ENCODE results near the gene CA12. TPM values are rescaled to one million over a fixed set of nuclear protein-coding genes. Genes with fewer than 3 reads are reported as not detected.

The CA12 gene
- total and polyA plus RNA-seq, 9 of the 15 experiments (the other 6 are each of a cell fraction or from before 2014, with no cell fraction given): 0.01 to 0.78 (median 0.15) TPM; not detected in 1

DNA sequence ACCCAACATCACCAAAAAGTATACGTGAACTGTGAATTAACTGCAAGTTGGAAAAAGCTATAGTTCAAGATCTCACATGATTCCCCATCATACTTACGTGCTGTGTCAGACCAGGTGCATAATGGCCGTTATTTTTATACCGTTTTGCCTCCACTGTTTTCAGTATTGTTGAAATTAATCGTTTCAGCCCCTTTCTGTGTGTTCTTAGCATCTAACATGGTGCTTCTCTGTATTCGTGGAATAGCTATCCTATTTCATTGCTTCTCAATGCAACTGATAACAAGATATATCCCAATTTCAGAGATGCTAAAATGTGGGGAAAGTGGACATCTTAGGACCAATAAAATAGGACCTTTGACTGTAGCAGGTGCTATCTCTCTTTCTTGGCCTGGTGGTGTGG lies 13.7 kb downstream of the CA12 start (continued):
- TF ChIP-seq HEY1 (CRISPR knock-in tag; IDR thresholded peaks at IDR 0.05; ENCODE audit: borderline replicate concordance): no peak

DNA sequence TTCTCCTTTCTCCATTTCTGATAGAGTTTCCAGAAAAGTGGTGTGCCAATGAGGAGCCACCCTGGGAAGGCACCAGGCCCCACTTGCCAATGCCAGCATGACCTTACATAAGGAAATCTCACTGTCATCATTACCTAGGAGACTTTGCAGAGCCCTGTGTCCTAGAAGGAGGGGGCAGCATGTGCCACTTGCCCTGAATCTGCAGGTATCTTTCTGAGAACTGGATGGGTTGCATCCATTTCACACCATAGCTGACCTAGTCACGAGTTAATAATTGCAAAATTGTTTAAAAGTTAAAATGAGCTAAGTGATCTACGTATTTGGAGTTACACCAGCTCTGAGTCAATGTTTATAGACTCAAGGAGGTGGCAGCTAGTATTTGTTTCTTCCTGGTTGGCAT lies 14.3 kb downstream of the CA12 start:
- no peaks in the 10 kb centered on the region for H3K9me1 ChIP-seq (ENCODE audit: control insufficient read depth, insufficient read depth, low read length)
- no peaks in the 10 kb centered on the region for H3K9me3 ChIP-seq (replicated peaks; ENCODE audit: control insufficient read depth, insufficient read depth, low read depth, low read length)
- H3K36me3 ChIP-seq (ENCODE audit: control insufficient read depth, insufficient read depth, low read length): no peaks in the 10 kb centered on the region
- TF ChIP-seq, protein P1, sequence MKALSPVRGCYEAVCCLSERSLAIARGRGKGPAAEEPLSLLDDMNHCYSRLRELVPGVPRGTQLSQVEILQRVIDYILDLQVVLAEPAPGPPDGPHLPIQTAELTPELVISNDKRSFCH (CRISPR knock-in tag; IDR thresholded peaks at IDR 0.05): no peak
- TF ChIP-seq, protein P1 (tag; IDR thresholded peaks at IDR 0.05): no peak
- TF ChIP-seq, protein P2, sequence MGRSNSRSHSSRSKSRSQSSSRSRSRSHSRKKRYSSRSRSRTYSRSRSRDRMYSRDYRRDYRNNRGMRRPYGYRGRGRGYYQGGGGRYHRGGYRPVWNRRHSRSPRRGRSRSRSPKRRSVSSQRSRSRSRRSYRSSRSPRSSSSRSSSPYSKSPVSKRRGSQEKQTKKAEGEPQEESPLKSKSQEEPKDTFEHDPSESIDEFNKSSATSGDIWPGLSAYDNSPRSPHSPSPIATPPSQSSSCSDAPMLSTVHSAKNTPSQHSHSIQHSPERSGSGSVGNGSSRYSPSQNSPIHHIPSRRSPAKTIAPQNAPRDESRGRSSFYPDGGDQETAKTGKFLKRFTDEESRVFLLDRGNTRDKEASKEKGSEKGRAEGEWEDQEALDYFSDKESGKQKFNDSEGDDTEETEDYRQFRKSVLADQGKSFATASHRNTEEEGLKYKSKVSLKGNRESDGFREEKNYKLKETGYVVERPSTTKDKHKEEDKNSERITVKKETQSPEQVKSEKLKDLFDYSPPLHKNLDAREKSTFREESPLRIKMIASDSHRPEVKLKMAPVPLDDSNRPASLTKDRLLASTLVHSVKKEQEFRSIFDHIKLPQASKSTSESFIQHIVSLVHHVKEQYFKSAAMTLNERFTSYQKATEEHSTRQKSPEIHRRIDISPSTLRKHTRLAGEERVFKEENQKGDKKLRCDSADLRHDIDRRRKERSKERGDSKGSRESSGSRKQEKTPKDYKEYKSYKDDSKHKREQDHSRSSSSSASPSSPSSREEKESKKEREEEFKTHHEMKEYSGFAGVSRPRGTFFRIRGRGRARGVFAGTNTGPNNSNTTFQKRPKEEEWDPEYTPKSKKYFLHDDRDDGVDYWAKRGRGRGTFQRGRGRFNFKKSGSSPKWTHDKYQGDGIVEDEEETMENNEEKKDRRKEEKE (IDR thresholded peaks at IDR 0.05; ENCODE audit: borderline replicate concordance in 1 of 2, control insufficient read depth in 1 of 2, low read depth in 2 of 2, low read length in 1 of 2): no peak
- TF ChIP-seq HNRNPUL1 (IDR thresholded peaks at IDR 0.05; ENCODE audit: low read length) (no peak), ZNF253 (CRISPR knock-in tag; conservative IDR thresholded peaks at IDR 0.05) (no peak), ZKSCAN3 (CRISPR knock-in tag; IDR thresholded peaks at IDR 0.05) (no peak), FOXP1 (CRISPR knock-in tag; IDR thresholded peaks at IDR 0.05) (no peak), YBX1 (IDR thresholded peaks at IDR 0.05) (no peak), NFE2L1 (tag; IDR thresholded peaks at IDR 0.05; ENCODE audit: borderline replicate concordance, low read depth) (no peak), ZNF174 (CRISPR knock-in tag; IDR thresholded peaks at IDR 0.05) (no peak)
- TF ChIP-seq, protein P3, sequence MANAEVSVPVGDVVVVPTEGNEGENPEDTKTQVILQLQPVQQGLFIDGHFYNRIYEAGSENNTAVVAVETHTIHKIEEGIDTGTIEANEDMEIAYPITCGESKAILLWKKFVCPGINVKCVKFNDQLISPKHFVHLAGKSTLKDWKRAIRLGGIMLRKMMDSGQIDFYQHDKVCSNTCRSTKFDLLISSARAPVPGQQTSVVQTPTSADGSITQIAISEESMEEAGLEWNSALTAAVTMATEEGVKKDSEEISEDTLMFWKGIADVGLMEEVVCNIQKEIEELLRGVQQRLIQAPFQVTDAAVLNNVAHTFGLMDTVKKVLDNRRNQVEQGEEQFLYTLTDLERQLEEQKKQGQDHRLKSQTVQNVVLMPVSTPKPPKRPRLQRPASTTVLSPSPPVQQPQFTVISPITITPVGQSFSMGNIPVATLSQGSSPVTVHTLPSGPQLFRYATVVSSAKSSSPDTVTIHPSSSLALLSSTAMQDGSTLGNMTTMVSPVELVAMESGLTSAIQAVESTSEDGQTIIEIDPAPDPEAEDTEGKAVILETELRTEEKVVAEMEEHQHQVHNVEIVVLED (CRISPR knock-in tag; IDR thresholded peaks at IDR 0.05): no peak
- TF ChIP-seq, protein P4, sequence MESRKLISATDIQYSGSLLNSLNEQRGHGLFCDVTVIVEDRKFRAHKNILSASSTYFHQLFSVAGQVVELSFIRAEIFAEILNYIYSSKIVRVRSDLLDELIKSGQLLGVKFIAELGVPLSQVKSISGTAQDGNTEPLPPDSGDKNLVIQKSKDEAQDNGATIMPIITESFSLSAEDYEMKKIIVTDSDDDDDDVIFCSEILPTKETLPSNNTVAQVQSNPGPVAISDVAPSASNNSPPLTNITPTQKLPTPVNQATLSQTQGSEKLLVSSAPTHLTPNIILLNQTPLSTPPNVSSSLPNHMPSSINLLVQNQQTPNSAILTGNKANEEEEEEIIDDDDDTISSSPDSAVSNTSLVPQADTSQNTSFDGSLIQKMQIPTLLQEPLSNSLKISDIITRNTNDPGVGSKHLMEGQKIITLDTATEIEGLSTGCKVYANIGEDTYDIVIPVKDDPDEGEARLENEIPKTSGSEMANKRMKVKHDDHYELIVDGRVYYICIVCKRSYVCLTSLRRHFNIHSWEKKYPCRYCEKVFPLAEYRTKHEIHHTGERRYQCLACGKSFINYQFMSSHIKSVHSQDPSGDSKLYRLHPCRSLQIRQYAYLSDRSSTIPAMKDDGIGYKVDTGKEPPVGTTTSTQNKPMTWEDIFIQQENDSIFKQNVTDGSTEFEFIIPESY (CRISPR knock-in tag; IDR thresholded peaks at IDR 0.05): no peak
- H3K27me3 ChIP-seq (ENCODE audit: control insufficient read depth in 2 of 2, insufficient read depth in 2 of 2, low read length in 2 of 2): no peaks in the 10 kb centered on the region
- H3K4me3 ChIP-seq: no peak overlapping the region
- in situ Hi-C loops (cut with MboI): no loop called here
- H3K27ac ChIP-seq (ENCODE audit: extremely low read depth, low read depth, low read length): no peak overlapping the region
- H4K20me1 ChIP-seq (replicated peaks; ENCODE audit: control insufficient read depth, insufficient read depth, low read length): no peaks in the 10 kb centered on the region
- intact Hi-C loops (cut with micrococcal nuclease): no loop called here
- ChIA-PET CTCF (ENCODE audit: low intra/inter-chr PET ratio) (no interaction called here), POLR2A (no interaction called here)
- H3K79me2 ChIP-seq (ENCODE audit: control insufficient read depth, insufficient read depth, low read length): no peaks in the 10 kb centered on the region
- DNase-seq (ENCODE audit: extremely low read depth in 1 of 4, low spot score in 3 of 4) (no peak), ATAC-seq (no peak), FAIRE-seq (no peak)
- no peak overlapping the region for H3K4me2 ChIP-seq (ENCODE audit: insufficient read depth, low read length)
- no peak overlapping the region for H3K9ac ChIP-seq (ENCODE audit: insufficient read depth in 1 of 2, low read depth in 2 of 2, low read length in 2 of 2)
- H2AFZ ChIP-seq (ENCODE audit: low read depth, low read length): no peak overlapping the region
- WGBS (ENCODE audit: insufficient coverage, low coverage, missing lambda C conversion rate): 23% methylated on average over 2 of the region's 2 CpGs
- peaks cover 27 to 35% of the 10 kb centered on the region in 2 experiments for H3K4me1 ChIP-seq (replicated peaks in 1 of 2; ENCODE audit: control insufficient read depth in 2 of 2, insufficient read depth in 2 of 2, low read length in 2 of 2)
- BruUV-seq (replicated peaks): no TSS peak
